ENCODE measurements around the gene POU6F2.

DNA sequence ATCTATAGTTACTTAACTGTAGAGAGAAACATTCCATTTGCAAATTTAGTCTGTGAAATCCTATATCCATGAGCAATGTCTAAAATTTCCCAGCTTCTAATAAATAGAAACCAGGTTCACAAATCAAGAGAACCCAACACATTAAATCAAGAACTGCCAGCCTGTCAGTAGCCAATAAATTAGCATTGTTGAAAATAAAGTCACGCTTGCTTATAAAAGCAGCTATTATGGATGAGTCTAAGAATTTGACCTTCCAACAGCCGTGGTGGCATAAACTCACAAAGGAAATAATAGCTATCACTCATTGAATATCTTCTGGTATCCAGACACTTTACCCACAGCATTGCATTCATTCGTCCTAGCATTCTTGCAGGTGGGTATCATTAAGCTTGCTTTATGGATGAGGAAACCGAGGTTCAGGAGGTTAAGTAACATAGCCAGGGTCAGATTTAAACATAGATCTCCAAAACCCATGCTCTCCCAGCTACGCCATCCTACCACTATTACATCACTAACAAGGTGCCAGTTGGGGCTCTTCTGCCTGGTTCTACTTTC, 328.4 kb downstream of the POU6F2 start:
- TF ChIP-seq POLR2AphosphoS5 (IDR thresholded peaks at IDR 0.05) (no peak), POLR2A (IDR thresholded peaks at IDR 0.05) (no peak)
- TF ChIP-seq, protein P1, sequence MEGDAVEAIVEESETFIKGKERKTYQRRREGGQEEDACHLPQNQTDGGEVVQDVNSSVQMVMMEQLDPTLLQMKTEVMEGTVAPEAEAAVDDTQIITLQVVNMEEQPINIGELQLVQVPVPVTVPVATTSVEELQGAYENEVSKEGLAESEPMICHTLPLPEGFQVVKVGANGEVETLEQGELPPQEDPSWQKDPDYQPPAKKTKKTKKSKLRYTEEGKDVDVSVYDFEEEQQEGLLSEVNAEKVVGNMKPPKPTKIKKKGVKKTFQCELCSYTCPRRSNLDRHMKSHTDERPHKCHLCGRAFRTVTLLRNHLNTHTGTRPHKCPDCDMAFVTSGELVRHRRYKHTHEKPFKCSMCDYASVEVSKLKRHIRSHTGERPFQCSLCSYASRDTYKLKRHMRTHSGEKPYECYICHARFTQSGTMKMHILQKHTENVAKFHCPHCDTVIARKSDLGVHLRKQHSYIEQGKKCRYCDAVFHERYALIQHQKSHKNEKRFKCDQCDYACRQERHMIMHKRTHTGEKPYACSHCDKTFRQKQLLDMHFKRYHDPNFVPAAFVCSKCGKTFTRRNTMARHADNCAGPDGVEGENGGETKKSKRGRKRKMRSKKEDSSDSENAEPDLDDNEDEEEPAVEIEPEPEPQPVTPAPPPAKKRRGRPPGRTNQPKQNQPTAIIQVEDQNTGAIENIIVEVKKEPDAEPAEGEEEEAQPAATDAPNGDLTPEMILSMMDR (IDR thresholded peaks at IDR 0.05) = no peak

Measured in transverse colon (tissue), 4 donors.